GM12878 (cell line): ENCODE data around the gene G2E3. TPM values are rescaled to one million over a fixed set of nuclear protein-coding genes. Genes with fewer than 3 reads are reported as not detected.

ENCODE experiments used
- ATAC-seq: fragments of 200-7000 bp; cut with Tn5 transposase; 3 replicates; pipeline ENCODE4 v1.9.1; 2020; ENCODE audit warnings: mild to moderate bottlenecking, moderate library complexity
- BruUV-seq: library from RNA; stranded (reverse); fragments of 400-500 nt; replicated peaks from 2 replicates; lab custom pipeline; 2021; lab: Mats Ljungman, UMichigan
- CTCF ChIA-PET: fragments of 300-600 bp; sonication (Branson Sonifier 250); formaldehyde crosslinking; extraction: SDS; loops from one replicate; lab custom pipeline; 2021; ENCODE audit warnings: inconsistent platforms; lab: Yijun Ruan, JAX
- POLR2A ChIA-PET: fragments of 350-600 bp; formaldehyde crosslinking; extraction: SDS; loops from one replicate; lab custom pipeline; 2021; ENCODE audit warnings: inconsistent platforms; lab: Charles Lee
- RAD21 ChIA-PET: fragments of 300-600 bp; sonication (Branson Sonifier 250); formaldehyde crosslinking; loops from one replicate; lab custom pipeline; 2023; ENCODE audit warnings: antibody characterized with exemption; ENCODE audit not compliant: unreplicated experiment; lab: Charles Lee
- SMC1A ChIA-PET: fragments of 300-600 bp; sonication (Branson Sonifier 250); formaldehyde crosslinking; loops from one replicate; lab custom pipeline; 2023; ENCODE audit not compliant: unreplicated experiment, uncharacterized antibody; lab: Charles Lee
- DNase-seq: peaks from one replicate; pipeline ENCODE4 v3.0.0-alpha.2; 2011; ENCODE audit warnings: low read depth, low spot score
- FAIRE-seq: peaks from 3 replicates; lab custom pipeline; 2011; peaks lifted over from hg19 to GRCh38; lab: Jason Lieb, UNC
- H2AFZ ChIP-seq: 2 replicates; pipeline ENCODE4 v1.6.0; 2011; ENCODE audit warnings: low read depth, low read length, control low read depth; ENCODE audit not compliant: control insufficient read depth
- H3K27ac ChIP-seq: 2 replicates; pipeline ENCODE4 v1.5.1; 2011; ENCODE audit warnings: control low read depth; ENCODE audit not compliant: control insufficient read depth, insufficient read depth
- H3K27me3 ChIP-seq, 2 experiments: replicated peaks in 1 of 2; 2 replicates each; pipeline versions ENCODE4 v1.6.0 to v1.6.1; 2011; ENCODE audit warnings: low read length in 1 of 2; ENCODE audit not compliant: control insufficient read depth in 2 of 2, insufficient read depth in 2 of 2
- H3K36me3 ChIP-seq, 2 experiments: 2 replicates each; pipeline ENCODE4 v1.5.1; 2011; ENCODE audit warnings: low read length in 1 of 2; ENCODE audit not compliant: control insufficient read depth in 2 of 2, insufficient read depth in 2 of 2
- H3K4me1 ChIP-seq: 2 replicates; pipeline ENCODE4 v1.6.1; 2011; ENCODE audit warnings: mild to moderate bottlenecking, low read length, moderate library complexity, mixed read lengths; ENCODE audit not compliant: control insufficient read depth, insufficient read depth
- H3K4me2 ChIP-seq: 2 replicates; pipeline ENCODE4 v1.6.0; 2011; ENCODE audit warnings: control low read depth; ENCODE audit not compliant: control insufficient read depth, insufficient read depth
- H3K4me3 ChIP-seq: fragments of 200-600 bp; sonication (generic); 2 replicates; pipeline ENCODE4 v1.5.1; 2016
- H3K79me2 ChIP-seq: 2 replicates; pipeline ENCODE4 v1.6.0; 2011; ENCODE audit warnings: low read length; ENCODE audit not compliant: control insufficient read depth, insufficient read depth
- H3K9ac ChIP-seq: 2 replicates; pipeline ENCODE4 v1.8.0; 2011; ENCODE audit warnings: low read length, control low read depth, mixed read lengths; ENCODE audit not compliant: control insufficient read depth, insufficient read depth
- H3K9me3 ChIP-seq: replicated peaks from 3 replicates; pipeline ENCODE4 v1.5.1; 2011; ENCODE audit warnings: mild to moderate bottlenecking, low read length; ENCODE audit not compliant: control insufficient read depth, insufficient read depth
- H4K20me1 ChIP-seq: 2 replicates; pipeline ENCODE4 v1.6.0; 2011; ENCODE audit not compliant: control insufficient read depth, insufficient read depth
- BRCA1 ChIP-seq: IDR thresholded peaks from 2 replicates; pipeline ENCODE4 v1.6.1; 2011; ENCODE audit warnings: low read depth, low read length, improper control_type of control experiment
- CHD2 ChIP-seq: IDR thresholded peaks from 2 replicates; pipeline ENCODE4 v1.6.1; 2011; ENCODE audit warnings: low read depth, low read length, improper control_type of control experiment, borderline replicate concordance
- KAT2A ChIP-seq: conservative IDR thresholded peaks from 2 replicates; pipeline ENCODE4 v1.6.1; 2011; ENCODE audit warnings: low read depth, low read length; ENCODE audit not compliant: control insufficient read depth
- LARP7 ChIP-seq: fragments of 450-650 bp; IDR thresholded peaks from 2 replicates; pipeline ENCODE4 v1.6.1; 2017; ENCODE audit warnings: mild to moderate bottlenecking
- NFYB ChIP-seq: IDR thresholded peaks from 2 replicates; pipeline ENCODE4 v1.6.1; 2011; ENCODE audit warnings: low read depth, mild to moderate bottlenecking, low read length, improper control_type of control experiment, moderate library complexity; ENCODE audit not compliant: insufficient read depth
- NR2C2 ChIP-seq: IDR thresholded peaks from 2 replicates; pipeline ENCODE4 v1.6.1; 2011; ENCODE audit warnings: borderline replicate concordance, low read depth; ENCODE audit not compliant: control insufficient read depth, insufficient read length
- PML ChIP-seq: IDR thresholded peaks from 2 replicates; pipeline ENCODE4 v1.6.1; 2012; ENCODE audit warnings: low read length, inconsistent platforms
- POLR2AphosphoS5 ChIP-seq: IDR thresholded peaks from 2 replicates; pipeline ENCODE4 v1.6.1; 2011; ENCODE audit warnings: mild to moderate bottlenecking, low read length, inconsistent platforms
- RELA ChIP-seq: fragments of 450-650 bp; IDR thresholded peaks from 2 replicates; pipeline ENCODE4 v1.8.0; 2014; ENCODE audit warnings: borderline replicate concordance; ENCODE audit not compliant: partially characterized antibody
- SMAD5 ChIP-seq: IDR thresholded peaks from 2 replicates; pipeline ENCODE4 v1.6.1; 2016; ENCODE audit warnings: antibody characterized with exemption, low read depth
- SRF ChIP-seq, 2 experiments: IDR thresholded peaks; 2 replicates each; pipeline ENCODE4 v1.6.1; 2011; ENCODE audit warnings: low read depth in 2 of 2, low read length in 2 of 2, mild to moderate bottlenecking in 1 of 2, moderate library complexity in 1 of 2
- SUPT20H ChIP-seq: IDR thresholded peaks from 2 replicates; pipeline ENCODE4 v1.6.1; 2011; ENCODE audit warnings: low read depth, mild to moderate bottlenecking, low read length, moderate library complexity, borderline replicate concordance; ENCODE audit not compliant: control insufficient read depth
- in situ Hi-C: fragments of 300-500 bp; cut with MboI; formaldehyde crosslinking; loops from 9 replicates; pipeline ENCODE4 v1.14.3; 2018; ENCODE audit warnings: mixed read lengths
- intact Hi-C: fragments of 100-400 bp; cut with micrococcal nuclease; formaldehyde crosslinking; loops from one replicate; pipeline ENCODE4 v1.14.2; 2022; ENCODE audit not compliant: unreplicated experiment
- polyA plus RNA-seq, 11 experiments: library from polyadenylated mRNA; depleted of rRNA in 4 of 11; unstranded in 6 of 11; stranded (reverse) in 5 of 11; fragments of >200 nt; fragmentation: Nextera tagmentation in 4 of 11; fragmentation: Illumina TruSeq in 1 of 11; extraction: Ambion mirVana in 4 of 11; extraction: Trizol in 1 of 11; gene quantifications; 1 replicate in 1 of 11; 2 replicates in 10 of 11; pipeline versions ENCODE4 v1.2.1 to v1.2.3, GENCODE V29; 2011 to 2016; ENCODE audit warnings: inconsistent platforms in 2 of 11, missing spikeins in 2 of 11, low read depth in 1 of 11
- total RNA-seq, 4 experiments: library from RNA; depleted of rRNA in 3 of 4; stranded (reverse); fragments of >200 nt in 3 of 4; fragmentation: Illumina TruSeq in 1 of 4; extraction: Trizol in 1 of 4; gene quantifications; 2 replicates each; pipeline versions ENCODE4 v1.2.1 to v1.2.3, GENCODE V29; 2013 to 2021
- TF ChIP-seq, protein P1 (sequence below): fragments of 450-650 bp; formaldehyde crosslinking; IDR thresholded peaks from 2 replicates; pipeline ENCODE4 v1.4.0; 2020; ENCODE audit warnings: mild to moderate bottlenecking, moderate library complexity
- TF ChIP-seq, protein P2 (sequence below): fragments of 450-650 bp; IDR thresholded peaks from 2 replicates; pipeline ENCODE4 v1.6.1; 2018; ENCODE audit warnings: borderline replicate concordance, mild to moderate bottlenecking; ENCODE audit not compliant: partially characterized antibody
- TF ChIP-seq, protein P3 (sequence below): fragments of 150-350 bp; IDR thresholded peaks from 2 replicates; pipeline ENCODE4 v1.6.1; 2016; ENCODE audit warnings: low read depth, low read length

The G2E3 gene
- total and polyA plus RNA-seq, 10 of the 15 experiments (the other 5 are each of a cell fraction or from before 2014, with no cell fraction given): 10.0 to 38.0 (median 21.1) TPM

DNA sequence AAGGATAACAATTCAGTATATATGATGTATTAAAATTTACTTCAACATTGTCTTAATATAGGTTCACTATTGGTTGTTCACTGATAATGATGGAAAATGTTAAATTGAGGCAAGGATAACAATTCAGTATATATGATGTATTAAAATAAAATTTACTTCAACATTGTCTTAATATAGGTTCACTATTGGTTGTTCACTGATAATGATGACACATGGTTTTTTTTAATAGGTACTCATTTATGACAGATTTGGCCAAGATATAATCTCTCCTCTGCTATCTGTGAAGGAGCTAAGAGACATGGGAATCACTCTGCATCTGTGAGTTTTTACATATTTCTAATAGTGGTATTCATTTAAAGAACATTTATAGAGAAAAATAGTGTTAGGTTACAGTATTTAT lies 71.3 kb downstream of the G2E3 start:
- no peak overlapping the region for H3K27ac ChIP-seq
- no peaks in the 10 kb centered on the region; the same call in 1 of the 3 replicates for H3K9me3 ChIP-seq
- CTCF ChIA-PET: no interaction called here
- no peaks in the 10 kb centered on the region for H3K4me1 ChIP-seq
- no TSS peak for BruUV-seq
- in situ Hi-C loops: no loop called here
- H3K9ac ChIP-seq: no peak overlapping the region
- SMC1A ChIA-PET: interaction anchor here (0.7 to 1.0 kb wide), 2 partner anchors 8 to 25 kb away, joined by 3 read pairs; partner anchors contain the start of gene SCFD1
- no peaks in the 10 kb centered on the region for H3K27me3 ChIP-seq
- no peak for ATAC-seq
- DNase-seq: no peak
- intact Hi-C loops: no loop called here
- POLR2A ChIA-PET: interaction anchor here (1.3 kb wide), 1 partner anchor 8 kb away, joined by 3 read pairs; the partner anchor contains the start of gene SCFD1
- no peak for FAIRE-seq
- no peak overlapping the region for H3K4me2 ChIP-seq
- no peak overlapping the region for H3K4me3 ChIP-seq
- no peak overlapping the region for H2AFZ ChIP-seq
- RAD21 ChIA-PET: no interaction called here
- H4K20me1 ChIP-seq: no peaks in the 10 kb centered on the region
- peaks cover 27% of the 10 kb centered on the region for H3K79me2 ChIP-seq
- peaks cover 0 to 6% of the 10 kb centered on the region in 2 experiments; a peak in 2 of 4 replicates for H3K36me3 ChIP-seq
- TF ChIP-seq PML (no peak), SRF (IDR thresholded peaks at IDR 0.05; ENCODE audit: low read depth in 2 of 2, low read length in 2 of 2) (no peak), NR2C2 (no peak), KAT2A (no peak), CHD2 (no peak), SMAD5 (no peak), SUPT20H (no peak), LARP7 (no peak), RELA (no peak), BRCA1 (no peak), NFYB (no peak), POLR2AphosphoS5 (no peak)
- TF ChIP-seq, protein P1, sequence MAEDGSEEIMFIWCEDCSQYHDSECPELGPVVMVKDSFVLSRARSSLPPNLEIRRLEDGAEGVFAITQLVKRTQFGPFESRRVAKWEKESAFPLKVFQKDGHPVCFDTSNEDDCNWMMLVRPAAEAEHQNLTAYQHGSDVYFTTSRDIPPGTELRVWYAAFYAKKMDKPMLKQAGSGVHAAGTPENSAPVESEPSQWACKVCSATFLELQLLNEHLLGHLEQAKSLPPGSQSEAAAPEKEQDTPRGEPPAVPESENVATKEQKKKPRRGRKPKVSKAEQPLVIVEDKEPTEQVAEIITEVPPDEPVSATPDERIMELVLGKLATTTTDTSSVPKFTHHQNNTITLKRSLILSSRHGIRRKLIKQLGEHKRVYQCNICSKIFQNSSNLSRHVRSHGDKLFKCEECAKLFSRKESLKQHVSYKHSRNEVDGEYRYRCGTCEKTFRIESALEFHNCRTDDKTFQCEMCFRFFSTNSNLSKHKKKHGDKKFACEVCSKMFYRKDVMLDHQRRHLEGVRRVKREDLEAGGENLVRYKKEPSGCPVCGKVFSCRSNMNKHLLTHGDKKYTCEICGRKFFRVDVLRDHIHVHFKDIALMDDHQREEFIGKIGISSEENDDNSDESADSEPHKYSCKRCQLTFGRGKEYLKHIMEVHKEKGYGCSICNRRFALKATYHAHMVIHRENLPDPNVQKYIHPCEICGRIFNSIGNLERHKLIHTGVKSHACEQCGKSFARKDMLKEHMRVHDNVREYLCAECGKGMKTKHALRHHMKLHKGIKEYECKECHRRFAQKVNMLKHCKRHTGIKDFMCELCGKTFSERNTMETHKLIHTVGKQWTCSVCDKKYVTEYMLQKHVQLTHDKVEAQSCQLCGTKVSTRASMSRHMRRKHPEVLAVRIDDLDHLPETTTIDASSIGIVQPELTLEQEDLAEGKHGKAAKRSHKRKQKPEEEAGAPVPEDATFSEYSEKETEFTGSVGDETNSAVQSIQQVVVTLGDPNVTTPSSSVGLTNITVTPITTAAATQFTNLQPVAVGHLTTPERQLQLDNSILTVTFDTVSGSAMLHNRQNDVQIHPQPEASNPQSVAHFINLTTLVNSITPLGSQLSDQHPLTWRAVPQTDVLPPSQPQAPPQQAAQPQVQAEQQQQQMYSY: no peak
- TF ChIP-seq, protein P2, sequence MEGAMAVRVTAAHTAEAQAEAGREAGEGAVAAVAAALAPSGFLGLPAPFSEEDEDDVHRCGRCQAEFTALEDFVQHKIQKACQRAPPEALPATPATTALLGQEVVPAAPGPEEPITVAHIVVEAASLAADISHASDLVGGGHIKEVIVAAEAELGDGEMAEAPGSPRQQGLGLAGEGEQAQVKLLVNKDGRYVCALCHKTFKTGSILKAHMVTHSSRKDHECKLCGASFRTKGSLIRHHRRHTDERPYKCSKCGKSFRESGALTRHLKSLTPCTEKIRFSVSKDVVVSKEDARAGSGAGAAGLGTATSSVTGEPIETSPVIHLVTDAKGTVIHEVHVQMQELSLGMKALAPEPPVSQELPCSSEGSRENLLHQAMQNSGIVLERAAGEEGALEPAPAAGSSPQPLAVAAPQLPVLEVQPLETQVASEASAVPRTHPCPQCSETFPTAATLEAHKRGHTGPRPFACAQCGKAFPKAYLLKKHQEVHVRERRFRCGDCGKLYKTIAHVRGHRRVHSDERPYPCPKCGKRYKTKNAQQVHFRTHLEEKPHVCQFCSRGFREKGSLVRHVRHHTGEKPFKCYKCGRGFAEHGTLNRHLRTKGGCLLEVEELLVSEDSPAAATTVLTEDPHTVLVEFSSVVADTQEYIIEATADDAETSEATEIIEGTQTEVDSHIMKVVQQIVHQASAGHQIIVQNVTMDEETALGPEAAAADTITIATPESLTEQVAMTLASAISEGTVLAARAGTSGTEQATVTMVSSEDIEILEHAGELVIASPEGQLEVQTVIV: no peak
- TF ChIP-seq, protein P3, sequence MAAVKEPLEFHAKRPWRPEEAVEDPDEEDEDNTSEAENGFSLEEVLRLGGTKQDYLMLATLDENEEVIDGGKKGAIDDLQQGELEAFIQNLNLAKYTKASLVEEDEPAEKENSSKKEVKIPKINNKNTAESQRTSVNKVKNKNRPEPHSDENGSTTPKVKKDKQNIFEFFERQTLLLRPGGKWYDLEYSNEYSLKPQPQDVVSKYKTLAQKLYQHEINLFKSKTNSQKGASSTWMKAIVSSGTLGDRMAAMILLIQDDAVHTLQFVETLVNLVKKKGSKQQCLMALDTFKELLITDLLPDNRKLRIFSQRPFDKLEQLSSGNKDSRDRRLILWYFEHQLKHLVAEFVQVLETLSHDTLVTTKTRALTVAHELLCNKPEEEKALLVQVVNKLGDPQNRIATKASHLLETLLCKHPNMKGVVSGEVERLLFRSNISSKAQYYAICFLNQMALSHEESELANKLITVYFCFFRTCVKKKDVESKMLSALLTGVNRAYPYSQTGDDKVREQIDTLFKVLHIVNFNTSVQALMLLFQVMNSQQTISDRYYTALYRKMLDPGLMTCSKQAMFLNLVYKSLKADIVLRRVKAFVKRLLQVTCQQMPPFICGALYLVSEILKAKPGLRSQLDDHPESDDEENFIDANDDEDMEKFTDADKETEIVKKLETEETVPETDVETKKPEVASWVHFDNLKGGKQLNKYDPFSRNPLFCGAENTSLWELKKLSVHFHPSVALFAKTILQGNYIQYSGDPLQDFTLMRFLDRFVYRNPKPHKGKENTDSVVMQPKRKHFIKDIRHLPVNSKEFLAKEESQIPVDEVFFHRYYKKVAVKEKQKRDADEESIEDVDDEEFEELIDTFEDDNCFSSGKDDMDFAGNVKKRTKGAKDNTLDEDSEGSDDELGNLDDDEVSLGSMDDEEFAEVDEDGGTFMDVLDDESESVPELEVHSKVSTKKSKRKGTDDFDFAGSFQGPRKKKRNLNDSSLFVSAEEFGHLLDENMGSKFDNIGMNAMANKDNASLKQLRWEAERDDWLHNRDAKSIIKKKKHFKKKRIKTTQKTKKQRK: no peak
